Measurements from ENCODE around the gene RRP1.
"Not testable (repeated sequence)": the region's sequence is repeated elsewhere in the genome, so short reads cannot be mapped to it uniquely, and the experiment has no call there.

Gene RRP1

DNA sequence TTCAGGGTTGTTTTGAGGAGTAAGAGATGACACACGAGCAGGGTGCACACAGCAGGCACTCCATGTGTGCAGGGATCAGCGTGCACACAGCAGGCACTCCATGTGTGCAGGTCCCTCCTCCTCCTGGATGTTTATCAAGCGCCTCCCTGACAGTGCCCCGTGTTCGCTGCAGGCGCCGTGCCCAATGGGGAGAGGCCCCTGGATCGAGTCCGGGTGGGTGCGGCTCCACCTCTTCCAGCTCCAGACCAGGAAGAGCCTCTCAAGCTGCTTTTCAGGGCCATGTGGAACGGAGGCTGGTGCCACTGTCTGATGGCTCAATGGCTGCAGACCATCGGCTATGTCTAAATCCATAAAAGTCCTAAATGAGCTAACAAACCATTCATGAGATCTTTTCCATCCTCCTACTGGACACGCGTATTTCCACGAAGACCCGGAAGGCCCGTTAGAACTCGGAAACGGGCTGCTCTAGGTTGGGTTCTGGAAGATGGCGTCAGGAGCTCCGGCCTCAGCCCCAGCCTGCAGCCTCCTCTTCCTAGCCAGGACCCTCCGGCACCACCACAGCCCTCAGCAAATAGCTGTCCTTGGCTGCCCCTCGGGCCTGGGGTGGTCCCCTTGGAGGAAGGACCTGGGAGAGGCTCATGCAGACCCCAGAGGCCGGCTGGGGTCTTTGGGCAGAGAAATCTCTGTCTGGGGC lies 36.0 kb downstream of the RRP1 start:
- ATAC-seq (no peak), DNase-seq (ENCODE audit: low spot score in 2 of 2) (no peak)
- no peak overlapping the region for H3K27ac Mint-ChIP-seq
- H3K9me3 Mint-ChIP-seq, result no peaks in the 10 kb centered on the region
- no peak overlapping the region for H3K4me3 Mint-ChIP-seq
- H3K4me1 Mint-ChIP-seq, result no peaks in the 10 kb centered on the region
- no peaks in the 10 kb centered on the region for H3K36me3 Mint-ChIP-seq

GRCh38 chr21:43825936-43826622 lies 36.7 kb downstream of the RRP1 start:
- no peak overlapping the region for H3K27ac Mint-ChIP-seq
- DNase-seq (ENCODE audit: low spot score in 2 of 2) (no peak), ATAC-seq (peak; percentile 49)
- no peaks in the 10 kb centered on the region for H3K36me3 Mint-ChIP-seq
- H3K4me3 Mint-ChIP-seq, result no peak overlapping the region
- H3K4me1 Mint-ChIP-seq, result no peaks in the 10 kb centered on the region
- H3K9me3 Mint-ChIP-seq, result no peaks in the 10 kb centered on the region

DNA sequence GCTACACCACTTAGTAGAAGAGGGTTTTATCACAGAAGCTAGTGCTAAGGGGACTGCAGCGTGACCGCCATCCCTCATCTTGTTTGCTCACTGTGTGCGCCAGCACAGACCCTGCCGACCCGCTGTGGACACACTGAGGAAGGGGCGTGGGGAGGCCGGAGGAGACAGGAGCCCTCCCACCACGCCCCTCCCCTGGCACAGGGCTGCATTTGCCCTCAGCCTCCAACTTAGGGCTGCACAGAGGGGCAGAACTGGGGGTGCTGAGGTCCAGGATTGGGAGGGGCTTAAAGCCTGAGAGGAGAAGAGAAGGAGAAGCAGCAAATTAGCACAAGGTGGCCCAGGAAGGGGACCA lies 37.2 kb downstream of the RRP1 start:
- no peaks in the 10 kb centered on the region for H3K9me3 Mint-ChIP-seq

DNA sequence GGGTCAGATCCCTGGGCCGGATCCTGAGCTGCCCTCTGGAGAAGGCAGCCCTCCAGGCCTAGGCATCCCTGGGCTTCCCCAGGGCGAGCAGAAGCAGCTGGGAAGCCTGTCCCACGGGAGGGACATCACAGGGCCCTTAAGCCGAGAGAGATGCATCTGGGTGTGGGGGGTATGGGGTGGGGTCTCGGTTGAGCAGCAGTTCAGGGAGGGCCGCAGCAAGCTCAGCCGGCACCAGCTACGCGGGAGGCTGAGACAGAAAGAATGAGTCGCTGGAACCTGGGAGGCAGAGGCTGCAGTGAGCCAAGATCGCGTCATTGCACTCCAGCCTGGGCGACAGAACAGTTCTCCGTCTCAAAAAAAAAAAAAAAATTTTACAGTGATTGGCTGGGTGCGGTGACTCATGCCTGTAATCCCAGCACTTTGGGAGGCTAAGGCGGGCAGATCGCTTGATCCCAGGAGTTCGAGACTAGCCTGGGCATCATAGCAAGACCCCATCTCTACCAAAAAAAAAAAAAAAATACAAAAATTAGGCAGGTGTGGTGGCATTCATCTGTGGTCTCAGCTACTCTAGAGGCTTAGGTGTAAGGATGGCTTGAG lies 37.7 kb downstream of the RRP1 start:
- DNase-seq (ENCODE audit: low spot score in 2 of 2), result no peak
- Mint-ChIP-seq H3K4me3 (no peak overlapping the region), H3K27ac (no peak overlapping the region), H3K4me1 (no peaks in the 10 kb centered on the region), H3K36me3 (no peaks in the 10 kb centered on the region), H3K9me3 (no peaks in the 10 kb centered on the region)
- ATAC-seq, result no peak

More for the DNA sequence above, 37.2 kb downstream of the RRP1 start:
- H3K27ac Mint-ChIP-seq, result no peak overlapping the region
- no peaks in the 10 kb centered on the region for H3K4me1 Mint-ChIP-seq
- no peak for DNase-seq (ENCODE audit: low spot score in 2 of 2)
- H3K36me3 Mint-ChIP-seq, result no peaks in the 10 kb centered on the region
- H3K4me3 Mint-ChIP-seq, result no peak overlapping the region
- ATAC-seq, result no peak

DNA sequence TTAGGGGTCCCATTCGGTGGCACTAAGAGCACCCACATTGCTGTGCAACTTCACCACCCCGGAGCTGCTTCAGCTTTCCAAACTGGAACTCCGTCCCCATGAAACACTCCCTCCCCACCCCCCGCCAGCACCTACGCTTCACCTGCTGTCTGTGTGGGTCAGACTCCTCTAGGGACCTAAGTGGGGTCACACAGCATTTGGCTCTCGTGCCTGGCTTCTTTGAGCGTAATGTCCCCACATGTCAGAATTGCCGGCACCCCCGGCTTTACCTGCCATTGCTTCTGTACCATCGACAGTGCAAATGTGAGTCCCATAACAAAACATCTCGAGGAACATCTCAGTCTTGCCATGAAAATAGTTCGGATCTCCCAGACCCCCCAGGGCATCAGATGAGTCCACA lies 39.8 kb downstream of the RRP1 start:
- Mint-ChIP-seq H3K27ac (no peak overlapping the region), H3K4me3 (no peak overlapping the region)
- ATAC-seq, result no peak

GRCh38 chr21:43829575-43830119 lies 40.3 kb downstream of the RRP1 start:
- Mint-ChIP-seq H3K4me1 (no peaks in the 10 kb centered on the region), H3K27ac (no peak overlapping the region), H3K9me3 (no peaks in the 10 kb centered on the region)

More for the DNA sequence above, 39.8 kb downstream of the RRP1 start:
- no peaks in the 10 kb centered on the region for H3K36me3 Mint-ChIP-seq
- H3K4me1 Mint-ChIP-seq, result no peaks in the 10 kb centered on the region
- DNase-seq (ENCODE audit: low spot score in 2 of 2), result no peak
- no peaks in the 10 kb centered on the region for H3K9me3 Mint-ChIP-seq

GRCh38 chr21:43832158-43832550 lies 42.8 kb downstream of the RRP1 start:
- Mint-ChIP-seq H3K4me1 (no peaks in the 10 kb centered on the region), H3K4me3 (no peak overlapping the region), H3K9me3 (no peaks in the 10 kb centered on the region), H3K36me3 (no peaks in the 10 kb centered on the region), H3K27ac (no peak overlapping the region)
- ATAC-seq (no peak), DNase-seq (ENCODE audit: low spot score in 2 of 2) (no peak)

More at GRCh38 chr21:43829575-43830119, 40.3 kb downstream of the RRP1 start:
- H3K4me3 Mint-ChIP-seq, result no peak overlapping the region
- ATAC-seq (no peak), DNase-seq (ENCODE audit: low spot score in 2 of 2) (no peak)
- no peaks in the 10 kb centered on the region for H3K36me3 Mint-ChIP-seq

GRCh38 chr21:43832648-43833047 lies 43.3 kb downstream of the RRP1 start:
- no peak for DNase-seq (ENCODE audit: low spot score in 2 of 2)
- no peak overlapping the region for H3K27ac Mint-ChIP-seq
- no peaks in the 10 kb centered on the region for H3K9me3 Mint-ChIP-seq
- H3K4me3 Mint-ChIP-seq, result no peak overlapping the region
- H3K4me1 Mint-ChIP-seq, result no peaks in the 10 kb centered on the region
- no peak for ATAC-seq
- no peaks in the 10 kb centered on the region for H3K36me3 Mint-ChIP-seq

DNA sequence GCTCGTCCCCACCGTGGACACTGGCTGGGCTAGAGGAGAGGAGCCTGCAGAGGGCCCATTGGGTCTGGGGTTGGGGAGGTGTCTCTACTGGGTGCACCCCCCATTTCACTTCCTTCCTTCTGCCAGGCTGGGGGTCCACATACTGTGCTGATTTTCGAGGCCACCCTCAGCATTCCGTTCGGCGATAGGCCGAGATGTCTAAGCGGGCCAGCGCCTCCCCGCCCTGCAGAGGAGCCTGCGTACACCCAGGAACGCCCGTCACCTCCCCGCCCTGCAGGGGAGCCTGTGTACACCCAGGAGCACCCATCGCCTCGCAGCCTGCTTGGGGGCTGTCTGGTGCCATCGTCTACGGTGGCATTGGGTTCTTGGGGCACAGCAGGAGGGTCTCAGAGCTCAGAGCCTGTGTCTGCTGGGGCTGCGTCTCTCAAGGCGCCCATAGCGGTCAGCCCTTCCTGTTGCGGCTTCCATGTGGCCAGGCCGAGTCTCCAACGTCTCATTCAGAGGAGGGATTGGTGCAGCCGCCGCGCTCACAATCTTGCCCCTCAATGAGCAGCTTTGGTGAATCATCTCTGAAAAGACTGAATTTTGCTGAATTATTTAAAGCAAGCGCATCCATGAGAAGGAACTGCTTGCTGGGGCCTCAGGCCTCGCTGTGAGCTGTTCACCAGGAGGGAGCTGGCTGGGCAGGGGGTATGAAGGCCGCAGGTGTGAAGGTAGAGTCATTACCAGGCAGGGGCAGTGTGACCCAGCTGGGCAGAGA lies 44.9 kb downstream of the RRP1 start:
- H3K27ac Mint-ChIP-seq, result no peak overlapping the region
- H3K36me3 Mint-ChIP-seq, result no peaks in the 10 kb centered on the region
- DNase-seq (ENCODE audit: low spot score in 2 of 2) (no peak), ATAC-seq (no peak)
- H3K4me1 Mint-ChIP-seq, result no peaks in the 10 kb centered on the region
- no peaks in the 10 kb centered on the region for H3K9me3 Mint-ChIP-seq
- no peak overlapping the region for H3K4me3 Mint-ChIP-seq

DNA sequence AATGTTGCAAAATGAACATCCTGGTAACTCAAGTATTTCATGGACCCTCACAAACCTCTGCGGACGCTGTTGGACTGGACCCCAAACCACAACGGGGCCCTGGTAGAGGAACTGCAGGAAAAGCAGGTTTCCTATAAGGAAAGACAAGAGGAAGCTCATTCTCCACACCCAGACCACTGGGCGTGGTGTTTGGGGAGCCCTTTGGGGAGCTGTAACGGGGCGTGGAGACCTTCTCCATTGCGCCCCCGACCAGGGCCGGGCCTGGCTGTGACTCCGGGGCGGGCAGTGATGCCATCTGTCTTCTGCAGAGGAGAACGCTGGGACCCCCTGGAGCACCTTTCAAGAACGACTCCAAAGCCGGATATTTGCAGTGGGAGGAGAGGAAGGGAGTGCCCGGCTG lies 45.7 kb downstream of the RRP1 start:
- no peak overlapping the region for H3K27ac Mint-ChIP-seq
- H3K4me1 Mint-ChIP-seq, result no peaks in the 10 kb centered on the region
- no peaks in the 10 kb centered on the region for H3K36me3 Mint-ChIP-seq
- no peak for DNase-seq (ENCODE audit: low spot score in 2 of 2)
- H3K4me3 Mint-ChIP-seq, result no peak overlapping the region
- H3K9me3 Mint-ChIP-seq, result no peaks in the 10 kb centered on the region
- ATAC-seq, result no peak

- Mint-ChIP-seq H3K27ac (no peak overlapping the region), H3K4me1 (no peaks in the 10 kb centered on the region), H3K9me3 (no peaks in the 10 kb centered on the region), H3K4me3 (no peak overlapping the region), H3K36me3 (no peaks in the 10 kb centered on the region)
- DNase-seq (ENCODE audit: low spot score in 2 of 2) (no peak), ATAC-seq (no peak)
Observed at GRCh38 chr21:43835861-43836260, 46.5 kb downstream of the RRP1 start.

GRCh38 chr21:43836616-43837015 lies 47.2 kb downstream of the RRP1 start:
- Mint-ChIP-seq H3K9me3 (no peaks in the 10 kb centered on the region), H3K36me3 (no peaks in the 10 kb centered on the region), H3K27ac (no peak overlapping the region), H3K4me1 (no peaks in the 10 kb centered on the region), H3K4me3 (no peak overlapping the region)
- ATAC-seq (no peak), DNase-seq (ENCODE audit: low spot score in 2 of 2) (no peak)

- Mint-ChIP-seq H3K27ac (no peak overlapping the region), H3K36me3 (no peaks in the 10 kb centered on the region)
Observed at GRCh38 chr21:43840259-43840658, 50.9 kb downstream of the RRP1 start.

DNA sequence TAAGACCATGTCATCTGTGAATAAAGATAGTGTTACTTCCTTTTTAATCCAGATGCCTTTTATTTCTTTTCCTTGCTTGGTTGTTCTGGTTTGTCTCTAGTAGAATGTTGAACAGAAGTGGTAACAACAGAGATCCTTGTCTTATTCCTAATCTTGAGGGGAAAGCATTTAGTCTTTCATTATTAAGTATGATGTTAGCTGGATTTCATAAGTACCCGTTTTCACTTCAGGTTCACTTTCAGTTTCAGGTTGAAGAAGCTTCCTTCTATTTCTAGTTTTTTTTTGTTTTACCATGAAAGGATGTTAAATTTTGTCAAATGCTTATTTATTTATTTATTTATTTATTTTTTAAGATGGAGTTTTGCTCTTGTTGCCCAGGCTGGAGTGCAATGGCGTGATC lies 53.4 kb downstream of the RRP1 start:
- Mint-ChIP-seq H3K4me1 (peaks cover 8% of the 10 kb centered on the region), H3K27ac (peak overlapping the region; percentile 70), H3K9me3 (no peaks in the 10 kb centered on the region), H3K36me3 (no peaks in the 10 kb centered on the region), H3K4me3 (peak overlapping the region; percentile 9)
- no peak for DNase-seq (ENCODE audit: low spot score in 2 of 2)
- no peak for ATAC-seq

More at GRCh38 chr21:43840259-43840658, 50.9 kb downstream of the RRP1 start:
- Mint-ChIP-seq H3K4me3 (no peak overlapping the region), H3K4me1 (peaks cover 8% of the 10 kb centered on the region), H3K9me3 (no peaks in the 10 kb centered on the region)
- DNase-seq (ENCODE audit: low spot score in 2 of 2) (no peak), ATAC-seq (no peak)

- H3K27ac Mint-ChIP-seq; H3K9me3 Mint-ChIP-seq; ATAC-seq; DNase-seq (ENCODE audit: low spot score in 2 of 2); H3K4me3 Mint-ChIP-seq; H3K36me3 Mint-ChIP-seq: not testable (repeated sequence)
- peaks cover 13% of the 10 kb centered on the region for H3K4me1 Mint-ChIP-seq
Observed at GRCh38 chr21:43844906-43845305, 55.5 kb downstream of the RRP1 start.
